HK-2 (cell line): ENCODE data around the gene OCA2.

Experiments
- DNase-seq: peaks from one replicate; pipeline ENCODE4 v3.0.0-alpha.2; 2018; ENCODE audit not compliant: unreplicated experiment

The OCA2 gene

DNA sequence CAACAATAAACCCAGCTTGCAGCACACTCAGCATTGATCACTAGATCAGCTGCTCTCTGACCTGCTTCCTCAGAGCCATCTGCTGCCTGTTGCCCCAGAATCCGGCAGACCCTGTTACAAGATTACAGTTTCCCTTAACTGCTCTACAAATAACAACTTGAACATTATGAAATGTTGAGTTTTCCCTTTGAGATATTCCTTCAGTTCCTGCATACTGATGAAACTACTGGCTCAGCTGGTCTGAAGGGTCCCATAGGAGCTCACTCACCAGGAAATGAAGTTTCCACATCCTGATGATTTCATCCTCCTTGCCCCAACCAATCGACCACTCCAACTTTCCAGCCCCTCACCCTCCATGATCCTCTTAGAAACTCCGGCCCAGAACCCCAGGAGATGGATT, 281.9 kb downstream of the OCA2 start:
- DNase-seq: no peak

GRCh38 chr15:27816790-27817189, 282.3 kb downstream of the OCA2 start:
- no peak for DNase-seq

DNA sequence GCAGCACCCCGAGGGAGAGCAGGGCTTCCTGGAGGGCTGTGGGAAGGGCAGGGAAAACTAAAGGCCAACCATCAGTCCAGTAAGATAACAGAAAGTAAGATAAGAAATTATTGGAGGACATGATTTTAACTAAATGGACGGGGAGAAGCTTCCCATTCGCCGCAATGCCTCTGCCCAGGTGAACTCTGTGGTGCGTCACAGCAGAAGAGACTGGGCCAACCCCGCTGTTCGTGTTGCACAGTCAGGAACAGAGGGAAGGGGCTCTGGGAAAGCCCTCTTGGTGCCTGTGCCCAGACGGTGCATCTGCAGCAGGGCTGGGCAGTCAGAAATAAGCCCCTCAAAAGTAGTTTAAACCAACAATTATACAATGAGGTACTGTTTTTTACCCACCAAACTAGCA, 284.1 kb downstream of the OCA2 start:
- no peak for DNase-seq

- DNase-seq: no peak
Measured at GRCh38 chr15:27813139-27813538, 286.0 kb downstream of the OCA2 start.

GRCh38 chr15:27808182-27808581, 290.9 kb downstream of the OCA2 start:
- DNase-seq: no peak

- no peak for DNase-seq
Measured at GRCh38 chr15:27807335-27807734, 291.8 kb downstream of the OCA2 start.

- no peak for DNase-seq
Measured at GRCh38 chr15:27806396-27806795, 292.7 kb downstream of the OCA2 start.

DNA sequence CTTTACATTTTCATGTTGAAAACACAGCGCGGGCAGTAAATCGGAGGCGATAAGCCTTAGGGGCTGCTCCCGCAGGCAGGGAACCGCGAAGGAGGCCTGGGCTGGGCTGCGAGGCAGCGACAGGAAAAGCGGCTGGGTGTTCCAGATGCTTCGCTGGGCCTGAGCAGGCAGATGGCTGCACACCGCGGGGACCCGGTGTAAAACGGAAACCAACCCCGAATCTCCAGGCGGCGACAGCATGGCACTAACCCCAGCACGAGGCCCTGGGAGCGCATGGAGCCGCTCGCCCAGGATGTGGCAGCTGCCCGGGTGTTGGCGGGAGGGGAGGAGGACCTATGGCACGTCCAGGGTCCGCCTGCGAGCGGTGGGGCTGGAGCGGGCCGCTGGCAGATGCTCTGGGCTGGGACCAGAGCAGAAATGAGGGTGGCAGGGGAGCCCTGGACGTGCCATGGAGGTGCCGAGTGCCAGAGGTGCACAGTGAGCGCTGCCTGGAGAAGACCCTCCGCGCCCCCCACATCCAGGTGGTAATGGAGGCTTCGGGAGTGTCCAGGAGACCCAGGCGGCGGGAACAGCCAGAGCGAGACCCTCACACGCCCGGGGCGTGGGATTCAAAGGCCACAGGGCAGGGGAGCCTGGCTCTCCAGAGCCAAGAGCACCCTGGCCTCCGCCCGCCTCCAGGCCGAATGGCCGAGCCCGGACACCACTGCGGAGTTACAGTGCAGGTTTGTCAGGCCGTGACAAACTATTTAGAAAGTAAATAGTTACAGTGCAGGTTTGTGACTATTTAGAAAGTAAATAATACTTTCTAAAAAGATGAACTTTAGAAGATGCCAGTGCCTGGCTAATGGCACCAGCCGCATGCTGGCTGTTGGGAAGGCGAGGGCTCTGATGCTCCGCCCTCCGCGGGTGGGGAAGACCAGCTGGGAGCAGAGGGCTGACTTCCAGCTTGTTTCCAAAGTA, 293.6 kb downstream of the OCA2 start:
- DNase-seq: no peak

DNA sequence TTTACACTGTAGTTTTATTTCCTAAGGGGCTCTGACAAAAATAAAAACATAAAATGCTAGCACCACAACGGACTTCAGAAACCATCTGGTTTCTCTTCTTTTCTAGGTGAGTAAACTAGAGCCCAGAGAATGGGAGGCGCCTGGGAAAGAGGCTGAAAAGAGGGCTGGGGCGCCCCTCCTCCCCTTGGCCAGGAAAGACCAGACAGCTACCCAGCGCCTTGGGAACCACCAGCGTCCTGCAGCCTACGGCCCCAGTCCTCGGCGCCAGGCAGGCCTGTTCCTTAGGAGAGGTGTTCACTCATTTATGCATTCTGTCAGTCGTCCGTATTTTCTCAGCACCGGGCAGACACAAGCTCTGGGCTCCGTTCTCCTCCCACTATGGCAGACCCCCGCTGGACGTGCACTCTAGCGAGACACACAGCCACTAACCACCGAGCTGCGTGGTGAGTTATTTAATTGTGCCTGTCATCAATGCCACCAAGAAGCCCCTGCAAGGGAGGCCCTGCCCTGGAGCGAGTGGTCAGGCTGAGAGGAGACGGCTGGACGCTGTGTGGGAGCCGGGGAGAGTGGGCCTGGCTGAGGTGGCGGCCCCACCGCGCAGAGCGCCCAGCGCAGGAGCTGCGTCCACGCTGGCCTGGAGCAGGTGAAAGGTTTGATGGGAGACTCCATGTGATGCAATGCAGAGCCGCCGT, 294.4 kb downstream of the OCA2 start:
- DNase-seq: no peak

GRCh38 chr15:27798807-27799206, 300.3 kb downstream of the OCA2 start:
- no peak for DNase-seq

DNA sequence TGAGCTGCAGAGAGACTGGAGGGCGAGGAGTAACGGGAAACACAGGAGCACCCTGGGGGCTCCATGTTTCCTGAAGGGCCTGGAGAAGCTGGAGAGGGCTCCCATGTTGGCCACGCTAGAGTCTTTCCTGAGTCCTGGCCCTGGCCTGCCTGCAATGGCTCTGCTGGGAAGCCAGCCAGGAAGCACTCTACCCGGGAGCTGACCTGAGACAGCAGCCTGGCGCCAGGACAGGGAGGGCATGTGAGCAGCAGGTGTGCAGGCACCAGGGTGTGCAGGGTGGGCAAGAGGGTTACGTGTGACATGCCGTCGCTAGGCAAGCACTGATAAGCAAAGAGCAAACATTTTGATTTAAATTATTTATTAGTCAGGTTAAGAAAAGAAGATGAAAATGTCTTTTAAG, 301.4 kb downstream of the OCA2 start:
- no peak for DNase-seq

DNA sequence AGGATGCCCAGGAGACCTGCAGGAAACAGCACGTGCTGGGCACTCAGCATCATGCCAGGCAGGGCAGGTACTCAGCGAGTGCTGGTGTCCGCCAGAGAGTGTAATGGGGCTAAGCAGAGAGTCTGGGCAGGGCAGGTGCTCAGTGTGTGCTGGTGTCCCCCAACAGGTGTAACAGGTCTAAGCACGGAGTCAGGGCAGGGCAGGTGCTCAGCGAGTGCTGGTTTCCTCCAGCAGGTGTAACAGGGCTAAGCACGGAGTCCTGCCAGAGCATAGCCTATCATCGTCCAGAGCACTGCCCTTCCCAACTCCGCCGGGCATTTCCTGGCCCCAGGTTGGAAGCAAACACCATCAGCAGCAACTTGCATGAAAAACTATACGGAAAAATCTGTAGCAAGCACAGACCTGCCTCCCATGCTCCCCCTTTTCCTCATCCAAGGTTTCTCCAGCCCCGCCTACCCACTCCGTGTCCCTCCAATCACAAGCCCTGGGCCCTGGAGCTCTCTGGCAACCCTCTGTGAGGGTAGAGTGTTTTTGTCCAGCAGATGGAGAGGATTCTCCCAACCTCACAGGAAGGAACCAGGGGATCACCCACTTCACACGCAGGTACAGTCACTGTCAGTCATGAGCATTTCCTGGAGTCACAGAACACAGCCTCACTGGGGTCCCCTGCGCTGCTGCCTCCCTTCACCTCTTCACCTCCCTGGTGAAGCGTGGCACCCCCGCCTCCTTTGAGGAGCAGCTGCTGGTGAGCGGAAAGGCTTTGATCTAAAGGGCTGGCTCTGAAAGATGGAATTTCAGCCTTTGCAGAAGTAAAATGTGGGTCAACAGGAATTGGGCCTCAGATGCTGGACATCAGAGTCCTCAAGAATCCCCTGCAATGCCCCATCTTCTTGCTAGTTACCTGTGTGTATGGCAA, 302.5 kb downstream of the OCA2 start:
- DNase-seq: no peak

DNA sequence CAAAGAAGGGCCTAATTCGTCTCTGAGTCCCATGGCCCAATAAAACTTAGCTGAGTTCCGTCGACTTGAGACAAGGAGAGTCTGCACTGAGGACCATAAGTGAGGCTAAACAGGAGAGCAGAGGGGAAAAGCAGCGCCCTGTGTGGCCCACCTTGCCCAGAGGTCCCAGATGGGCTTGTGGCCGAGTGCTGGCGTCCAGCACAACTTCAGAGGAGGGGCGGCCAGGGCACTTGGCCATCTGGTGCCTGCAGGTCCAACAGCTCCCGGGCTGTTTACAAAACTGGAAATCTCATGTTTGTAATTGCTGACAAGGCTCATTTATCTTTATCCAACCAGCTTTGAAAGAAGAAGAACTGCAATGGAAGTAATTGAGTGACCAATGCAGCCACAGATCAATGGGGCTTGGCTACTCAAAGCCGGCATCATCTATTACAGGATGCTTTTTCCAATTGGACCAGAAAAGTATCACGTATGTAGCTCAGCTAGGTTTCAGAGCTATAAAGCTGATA, 306.3 kb downstream of the OCA2 start:
- DNase-seq: no peak

DNA sequence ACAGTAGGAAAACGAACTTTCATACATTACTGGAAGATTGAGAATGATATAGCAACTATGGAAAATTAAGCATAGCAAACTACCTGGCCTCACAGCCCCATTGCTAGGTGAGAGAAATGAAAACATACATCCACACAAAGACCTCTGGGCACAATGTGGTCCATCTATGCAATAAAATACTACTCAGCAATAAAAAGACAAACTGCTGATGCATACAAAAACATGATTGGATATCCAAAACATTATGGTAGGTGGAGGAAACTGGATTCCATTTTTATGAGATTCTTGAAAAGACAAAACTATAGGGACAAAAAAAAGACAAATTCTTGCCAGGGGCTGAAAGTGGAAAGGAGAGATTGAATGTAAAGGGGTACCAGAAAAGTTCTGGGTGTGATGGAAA, 308.8 kb downstream of the OCA2 start:
- DNase-seq: no peak

DNA sequence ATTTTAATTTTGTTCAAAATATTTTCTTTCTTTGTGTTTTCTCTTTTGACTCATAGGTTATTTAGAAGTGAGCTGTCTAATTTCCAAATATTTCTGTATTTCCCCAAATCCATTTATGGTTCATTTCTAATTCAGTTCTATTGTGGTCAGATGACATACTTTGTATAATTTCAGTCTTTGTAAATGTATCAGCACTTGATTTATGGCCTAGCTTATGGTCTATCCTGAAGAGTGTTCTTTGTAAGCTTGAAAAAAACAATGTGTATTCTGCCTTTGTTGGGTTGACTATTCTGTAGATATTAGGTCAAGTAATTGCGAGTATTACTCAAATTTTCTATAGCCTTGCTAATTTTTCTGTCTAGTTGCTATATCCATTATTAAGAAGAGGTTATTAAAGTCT, 311.2 kb downstream of the OCA2 start:
- no peak for DNase-seq

GRCh38 chr15:27784107-27784506, 315.0 kb downstream of the OCA2 start:
- no peak for DNase-seq

DNA sequence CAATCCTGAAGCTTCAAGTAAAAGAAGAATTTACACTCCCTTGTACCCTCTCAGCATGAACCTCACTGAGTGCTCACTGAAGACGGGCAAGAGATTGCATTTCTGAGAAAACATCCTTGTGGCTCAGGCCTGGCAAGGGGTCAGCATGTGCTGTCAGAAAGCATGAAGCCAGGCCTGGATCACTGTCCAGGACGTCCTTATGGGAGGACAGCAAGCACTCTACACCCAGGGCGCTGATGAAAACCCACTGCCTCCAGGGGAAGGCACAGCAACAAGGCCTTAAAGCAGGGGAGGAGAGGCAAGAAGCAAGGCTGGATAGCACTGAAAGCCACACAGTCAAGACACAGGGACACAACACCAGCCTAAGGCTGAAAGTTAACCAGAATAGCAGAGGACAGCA, 315.4 kb downstream of the OCA2 start:
- no peak for DNase-seq

DNA sequence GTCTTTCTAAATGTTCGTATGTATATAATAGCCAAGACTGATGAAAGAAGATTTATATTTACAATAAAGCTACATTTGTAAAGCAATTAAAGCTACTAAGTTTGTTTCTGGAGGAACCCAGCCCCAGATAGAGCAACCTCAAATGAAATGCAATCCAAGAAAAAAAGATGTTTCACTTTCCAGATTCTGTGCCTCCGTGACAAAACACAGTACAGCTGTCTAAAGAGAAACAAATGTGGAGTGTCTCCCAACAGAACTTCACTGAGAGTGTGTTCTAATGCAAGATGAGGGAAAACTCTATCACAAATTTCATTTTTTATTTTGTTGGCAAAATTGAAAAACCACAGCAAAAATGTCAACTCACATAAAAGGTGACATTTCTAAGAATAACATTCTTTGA, 317.0 kb downstream of the OCA2 start:
- DNase-seq: no peak

DNA sequence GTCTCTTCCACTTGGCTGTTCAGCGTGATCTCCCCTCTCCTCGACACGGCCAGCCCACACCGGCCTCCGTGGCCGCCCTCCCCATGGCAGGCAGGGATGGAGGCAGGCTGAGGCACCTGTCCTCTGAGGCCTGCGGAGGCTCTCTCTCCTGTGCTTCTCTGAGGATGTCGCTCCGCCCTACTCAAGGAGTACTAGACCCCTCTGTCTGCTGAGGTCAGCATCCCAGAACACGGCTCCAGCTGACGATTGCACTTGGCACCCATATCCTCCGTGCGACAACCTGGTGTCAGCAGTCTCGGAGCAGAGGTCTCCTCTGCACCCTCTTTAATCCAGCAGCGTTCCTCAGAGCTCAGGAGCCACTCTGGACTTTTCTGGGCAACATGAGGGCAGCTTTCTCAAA, 322.6 kb downstream of the OCA2 start:
- DNase-seq: no peak

- no peak for DNase-seq
Measured at GRCh38 chr15:27774638-27775037, 324.5 kb downstream of the OCA2 start.

DNA sequence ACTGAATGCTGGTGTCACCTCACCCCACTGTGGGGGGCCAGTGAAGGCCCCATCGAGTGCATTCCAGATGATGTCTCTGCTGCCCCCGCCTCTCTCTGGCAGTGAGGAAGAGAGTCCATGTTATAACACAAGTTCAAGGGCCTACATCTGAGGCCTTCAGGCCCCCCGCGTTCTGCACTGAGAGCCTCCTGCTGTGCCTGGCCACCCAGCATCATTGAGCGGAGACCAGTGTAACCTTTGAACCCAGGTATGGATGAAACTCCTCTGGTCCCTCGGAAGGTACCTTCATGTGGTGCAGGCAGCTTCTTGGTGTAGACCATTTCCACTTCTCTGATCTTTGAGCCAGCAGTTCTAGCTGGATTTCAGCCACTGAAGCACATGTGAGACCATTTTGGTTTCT, 324.9 kb downstream of the OCA2 start:
- no peak for DNase-seq

DNA sequence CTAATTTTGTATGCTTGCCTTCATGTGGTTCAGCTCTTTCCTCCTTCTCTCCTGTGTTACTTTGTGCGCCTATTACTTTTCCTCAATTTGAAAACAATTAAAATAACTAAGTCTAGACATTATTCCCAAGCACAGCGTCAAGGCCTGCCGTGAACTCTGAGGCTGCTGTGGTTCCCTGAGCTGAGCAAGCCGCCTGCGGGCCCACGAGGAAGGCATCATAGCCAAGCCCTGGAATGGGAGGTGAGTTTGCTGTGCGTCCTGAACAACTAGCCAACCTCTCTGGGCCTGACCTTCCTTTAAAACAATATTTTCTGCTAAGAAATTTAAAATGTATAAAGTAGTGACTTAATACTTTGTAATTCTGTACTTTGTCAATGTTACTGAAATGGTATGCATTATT, 327.2 kb downstream of the OCA2 start:
- DNase-seq: no peak
